Measurements from ENCODE around the gene PLAGL2. TPM values are rescaled to one million over a fixed set of nuclear protein-coding genes. Genes with fewer than 3 reads are reported as not detected.
A peak's percentile ranks its signal among the peaks of the same experiment; 100 is the strongest.

The PLAGL2 gene
- total and polyA plus RNA-seq, 2 experiments from 2014 or later = 39.7 to 41.1 TPM

- H3K27me3 ChIP-seq = no peaks in the 10 kb centered on the region
- H2AFZ ChIP-seq = no peak overlapping the region
- H3K9me3 ChIP-seq (ENCODE audit: low read depth) = no peaks in the 10 kb centered on the region
- H3K4me1 ChIP-seq (ENCODE audit: insufficient read depth) = peaks cover 11% of the 10 kb centered on the region
- no peak overlapping the region for H3K27ac ChIP-seq
- 91% methylated on average over 9 of the region's 9 CpGs for WGBS (ENCODE audit: low lambda C conversion rate, missing lambda C conversion rate)
- no peaks in the 10 kb centered on the region for H4K20me1 ChIP-seq (ENCODE audit: insufficient read depth, poor library complexity, severe bottlenecking)
- no peaks in the 10 kb centered on the region for H3K9me2 ChIP-seq (replicated peaks; ENCODE audit: insufficient read depth)
- H3K4me2 ChIP-seq = no peak overlapping the region
- no peak for DNase-seq (ENCODE audit: low spot score)
- no peaks in the 10 kb centered on the region for H3K79me2 ChIP-seq
- H3K36me3 ChIP-seq (replicated peaks; ENCODE audit: insufficient read depth, low read depth) = no peaks in the 10 kb centered on the region
- no peak overlapping the region for H3K4me3 ChIP-seq
- TF ChIP-seq, protein P1, sequence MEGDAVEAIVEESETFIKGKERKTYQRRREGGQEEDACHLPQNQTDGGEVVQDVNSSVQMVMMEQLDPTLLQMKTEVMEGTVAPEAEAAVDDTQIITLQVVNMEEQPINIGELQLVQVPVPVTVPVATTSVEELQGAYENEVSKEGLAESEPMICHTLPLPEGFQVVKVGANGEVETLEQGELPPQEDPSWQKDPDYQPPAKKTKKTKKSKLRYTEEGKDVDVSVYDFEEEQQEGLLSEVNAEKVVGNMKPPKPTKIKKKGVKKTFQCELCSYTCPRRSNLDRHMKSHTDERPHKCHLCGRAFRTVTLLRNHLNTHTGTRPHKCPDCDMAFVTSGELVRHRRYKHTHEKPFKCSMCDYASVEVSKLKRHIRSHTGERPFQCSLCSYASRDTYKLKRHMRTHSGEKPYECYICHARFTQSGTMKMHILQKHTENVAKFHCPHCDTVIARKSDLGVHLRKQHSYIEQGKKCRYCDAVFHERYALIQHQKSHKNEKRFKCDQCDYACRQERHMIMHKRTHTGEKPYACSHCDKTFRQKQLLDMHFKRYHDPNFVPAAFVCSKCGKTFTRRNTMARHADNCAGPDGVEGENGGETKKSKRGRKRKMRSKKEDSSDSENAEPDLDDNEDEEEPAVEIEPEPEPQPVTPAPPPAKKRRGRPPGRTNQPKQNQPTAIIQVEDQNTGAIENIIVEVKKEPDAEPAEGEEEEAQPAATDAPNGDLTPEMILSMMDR (IDR thresholded peaks at IDR 0.05; ENCODE audit: poor library complexity) = no peak
- TF ChIP-seq EZH2phosphoT487 (IDR thresholded peaks at IDR 0.05; ENCODE audit: low read depth, severe bottlenecking, unreplicated experiment) (no peak), EZH2 (IDR thresholded peaks at IDR 0.05; ENCODE audit: borderline replicate concordance) (no peak)
Measured at GRCh38 chr20:32238483-32239425, 31.2 kb upstream of the PLAGL2 start.

GRCh38 chr20:32237419-32237818 is 29.9 kb upstream of the PLAGL2 start:
- no peak overlapping the region for H2AFZ ChIP-seq
- H3K9me2 ChIP-seq (replicated peaks; ENCODE audit: insufficient read depth) = no peaks in the 10 kb centered on the region
- no peaks in the 10 kb centered on the region for H3K9me3 ChIP-seq (ENCODE audit: low read depth)
- no peaks in the 10 kb centered on the region for H4K20me1 ChIP-seq (ENCODE audit: insufficient read depth, poor library complexity, severe bottlenecking)
- no peak for DNase-seq (ENCODE audit: low spot score)
- no peak overlapping the region for H3K27ac ChIP-seq
- 93% methylated on average over 6 of the region's 6 CpGs for WGBS (ENCODE audit: low lambda C conversion rate, missing lambda C conversion rate)
- peaks cover 11% of the 10 kb centered on the region for H3K4me1 ChIP-seq (ENCODE audit: insufficient read depth)
- H3K79me2 ChIP-seq = no peaks in the 10 kb centered on the region
- no peaks in the 10 kb centered on the region for H3K36me3 ChIP-seq (replicated peaks; ENCODE audit: insufficient read depth, low read depth)
- H3K27me3 ChIP-seq = no peaks in the 10 kb centered on the region
- H3K4me2 ChIP-seq = no peak overlapping the region
- no peak overlapping the region for H3K4me3 ChIP-seq
- no peak for TF ChIP-seq EZH2phosphoT487 (IDR thresholded peaks at IDR 0.05; ENCODE audit: low read depth, severe bottlenecking, unreplicated experiment)
- no peak for TF ChIP-seq EZH2 (IDR thresholded peaks at IDR 0.05; ENCODE audit: borderline replicate concordance)
- TF ChIP-seq, protein P1 (IDR thresholded peaks at IDR 0.05; ENCODE audit: poor library complexity) = no peak

DNA sequence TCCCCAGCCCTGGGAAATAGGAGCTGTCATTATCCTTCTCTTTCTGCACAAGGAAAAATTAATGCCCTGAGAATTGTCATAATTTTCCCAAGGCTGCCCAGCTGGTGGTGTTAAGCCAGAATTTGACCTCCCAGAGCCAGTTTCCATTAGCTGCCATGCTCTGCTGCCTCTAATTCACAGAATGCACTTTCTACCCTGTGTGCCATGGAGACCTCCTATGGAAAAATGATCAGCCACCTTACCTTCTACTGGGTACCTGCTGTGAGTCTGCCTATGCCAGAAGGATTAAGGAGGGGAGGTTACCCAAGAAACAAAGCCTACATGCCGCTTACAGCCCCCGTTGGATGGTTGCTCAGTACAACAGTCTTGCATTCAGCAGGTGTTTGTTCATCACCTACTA is 29.3 kb upstream of the PLAGL2 start:
- no peaks in the 10 kb centered on the region for H3K9me2 ChIP-seq (replicated peaks; ENCODE audit: insufficient read depth)
- H3K9me3 ChIP-seq (ENCODE audit: low read depth) = no peaks in the 10 kb centered on the region
- H3K36me3 ChIP-seq (replicated peaks; ENCODE audit: insufficient read depth, low read depth) = no peaks in the 10 kb centered on the region
- no peaks in the 10 kb centered on the region for H3K27me3 ChIP-seq
- H3K4me2 ChIP-seq = no peak overlapping the region
- DNase-seq (ENCODE audit: low spot score) = no peak
- TF ChIP-seq, protein P1 (IDR thresholded peaks at IDR 0.05; ENCODE audit: poor library complexity) = no peak
- TF ChIP-seq EZH2 (IDR thresholded peaks at IDR 0.05; ENCODE audit: borderline replicate concordance) (no peak), EZH2phosphoT487 (IDR thresholded peaks at IDR 0.05; ENCODE audit: low read depth, severe bottlenecking, unreplicated experiment) (no peak)
- peaks cover 16% of the 10 kb centered on the region for H3K4me1 ChIP-seq (ENCODE audit: insufficient read depth)
- no peaks in the 10 kb centered on the region for H4K20me1 ChIP-seq (ENCODE audit: insufficient read depth, poor library complexity, severe bottlenecking)
- H3K27ac ChIP-seq = peak overlapping the region; percentile 57
- no peaks in the 10 kb centered on the region for H3K79me2 ChIP-seq
- H2AFZ ChIP-seq = no peak overlapping the region
- no peak overlapping the region for H3K4me3 ChIP-seq
- 96% methylated on average over 2 of the region's 2 CpGs for WGBS (ENCODE audit: low lambda C conversion rate, missing lambda C conversion rate)
